ENCODE results near the gene F10. TPM values are rescaled to one million over a fixed set of nuclear protein-coding genes. Genes with fewer than 3 reads are reported as not detected.

F10 gene
- total and polyA plus RNA-seq, 2 donors (not counting 3 experiments of a cell fraction or from before 2014, with no cell fraction given), result 0.25 TPM; not detected in 1

DNA sequence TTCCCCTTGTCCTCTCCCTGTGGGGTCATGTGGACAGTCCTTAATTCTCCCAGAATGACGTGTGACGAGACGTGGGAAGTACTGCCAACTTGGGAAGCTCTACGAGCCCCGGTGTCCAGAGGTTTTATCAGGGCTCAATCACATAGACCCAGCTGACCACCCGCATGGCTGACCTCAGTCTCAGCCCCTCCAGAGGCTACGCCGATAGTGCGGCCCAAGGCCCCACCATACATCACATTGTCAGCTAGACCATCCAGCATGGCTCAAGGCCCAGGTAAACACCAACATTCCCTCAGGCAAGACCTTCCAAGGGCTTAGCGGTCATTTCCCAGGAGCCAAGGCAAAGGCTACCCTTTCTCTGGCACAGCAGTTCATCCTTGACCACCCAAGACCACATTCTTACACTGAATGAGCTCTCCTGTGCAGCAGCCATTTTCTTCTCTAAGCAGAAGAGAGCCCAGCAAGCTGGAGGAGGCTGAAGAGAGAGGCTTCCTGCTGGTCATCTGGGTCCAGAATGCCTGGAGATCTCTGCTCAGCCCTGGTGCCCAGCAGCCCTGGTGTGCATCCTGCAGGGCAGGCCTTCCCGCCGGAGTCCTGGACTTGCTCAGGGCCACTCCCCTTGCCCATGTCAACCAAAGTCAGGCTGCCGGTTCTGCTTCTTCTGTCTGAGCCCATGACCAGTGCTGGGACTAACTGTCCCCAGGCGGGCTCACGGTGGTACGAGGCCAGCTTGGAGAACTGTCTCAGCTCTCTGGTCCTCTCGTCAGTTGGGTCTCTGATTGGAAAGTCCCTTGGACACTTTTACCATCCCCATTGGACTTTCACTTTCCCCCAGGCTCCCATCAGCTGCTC lies 7.9 kb upstream of the F10 start:
- no peak overlapping the region for H3K4me3 ChIP-seq (replicated peaks in 1 of 3; ENCODE audit: insufficient read depth in 1 of 3, low read depth in 1 of 3, low read length in 3 of 3)
- no peaks in the 10 kb centered on the region for H4K20me1 ChIP-seq (replicated peaks; ENCODE audit: control insufficient read depth, extremely low read depth, insufficient read depth, low read length)
- CTCF ChIA-PET, result interaction anchor here (1.4 kb wide), 1 partner anchor 9 kb away, joined by 4 read pairs; no protein-coding TSS in a partner anchor
- peaks cover 10 to 15% of the 10 kb centered on the region in 2 experiments for H3K27me3 ChIP-seq (ENCODE audit: control insufficient read depth in 2 of 2, insufficient read depth in 2 of 2, low read length in 2 of 2)
- no peaks in the 10 kb centered on the region for H3K9me1 ChIP-seq (replicated peaks; ENCODE audit: control insufficient read depth, extremely low read depth, insufficient read depth, low read length)
- POLR2A ChIA-PET, result no interaction called here
- H3K79me2 ChIP-seq (ENCODE audit: control insufficient read depth, insufficient read depth, low read length), result no peaks in the 10 kb centered on the region
- DNase-seq (ENCODE audit: low read depth, low spot score) (no peak), FAIRE-seq (no peak)
- H2AFZ ChIP-seq (ENCODE audit: low read depth, low read length), result no peak overlapping the region
- no peak overlapping the region for H3K9ac ChIP-seq (replicated peaks; ENCODE audit: extremely low read depth, insufficient read depth, low read length)
- dilution Hi-C loops (cut with MboI; ENCODE audit: extremely low pct_ligation_motif_present, low sequenced_read_pairs) (no loop called here), intact Hi-C loops (cut with micrococcal nuclease) (no loop called here)
- H3K4me2 ChIP-seq (ENCODE audit: insufficient read depth, low read length), result no peak overlapping the region
- no peaks in the 10 kb centered on the region for H3K9me3 ChIP-seq (replicated peaks; ENCODE audit: control insufficient read depth, insufficient read depth, low read length)
- no peak overlapping the region for H3K27ac ChIP-seq (ENCODE audit: insufficient read depth, low read depth, low read length)
- BruUV-seq (replicated peaks), result no TSS peak
- H3K36me3 ChIP-seq (ENCODE audit: control insufficient read depth in 2 of 2, extremely low read depth in 1 of 2, insufficient read depth in 2 of 2, low read length in 2 of 2), result no peaks in the 10 kb centered on the region
- TF ChIP-seq MYC (IDR thresholded peaks at IDR 0.05; ENCODE audit: low read depth, low read length), result no peak
- TF ChIP-seq GATA2 (IDR thresholded peaks at IDR 0.05; ENCODE audit: insufficient read depth, insufficient read length, low read depth, low read length), result no peak
- TF ChIP-seq FOS (IDR thresholded peaks at IDR 0.05; ENCODE audit: borderline replicate concordance, insufficient read depth, low read length), result no peak
- no peak for TF ChIP-seq POLR2A (IDR thresholded peaks at IDR 0.05; ENCODE audit: low read depth, low read length)
- TF ChIP-seq POLR2AphosphoS5 (IDR thresholded peaks at IDR 0.05; ENCODE audit: insufficient read depth, low read depth, low read length), result no peak
- no peak for TF ChIP-seq CTCF (IDR thresholded peaks at IDR 0.05; ENCODE audit: extremely low read depth in 1 of 2, insufficient read depth in 1 of 2, low read depth in 1 of 2, low read length in 2 of 2)
- no peak for TF ChIP-seq EZH2 (IDR thresholded peaks at IDR 0.05; ENCODE audit: borderline replicate concordance, low read depth, low read length, severe bottlenecking)
- no peak for TF ChIP-seq JUN (IDR thresholded peaks at IDR 0.05; ENCODE audit: borderline replicate concordance, insufficient read depth, insufficient read length, low read depth)
- TF ChIP-seq, protein P1, sequence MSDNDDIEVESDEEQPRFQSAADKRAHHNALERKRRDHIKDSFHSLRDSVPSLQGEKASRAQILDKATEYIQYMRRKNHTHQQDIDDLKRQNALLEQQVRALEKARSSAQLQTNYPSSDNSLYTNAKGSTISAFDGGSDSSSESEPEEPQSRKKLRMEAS (IDR thresholded peaks at IDR 0.05; ENCODE audit: insufficient read depth, insufficient read length), result no peak
- no peaks in the 10 kb centered on the region for H3K4me1 ChIP-seq (ENCODE audit: control insufficient read depth, extremely low read depth, insufficient read depth, low read length)

All from endothelial cell of umbilical vein (primary cell).